Rectal smooth muscle tissue (tissue), 1 donor: ENCODE measurements around the gene CTIF.

Experiments
- H3K27ac ChIP-seq: one replicate; pipeline ENCODE4 v1.7.0; 2013; ENCODE audit warnings: low read depth, low read length, inconsistent platforms
- H3K27me3 ChIP-seq: one replicate; pipeline ENCODE4 v1.7.0; 2013; ENCODE audit warnings: low read length; ENCODE audit not compliant: control insufficient read depth, insufficient read depth
- H3K36me3 ChIP-seq: one replicate; pipeline ENCODE4 v1.7.0; 2013; ENCODE audit warnings: low read length; ENCODE audit not compliant: control insufficient read depth, insufficient read depth
- H3K4me1 ChIP-seq: one replicate; pipeline ENCODE4 v1.7.0; 2013; ENCODE audit warnings: low read length; ENCODE audit not compliant: control insufficient read depth, insufficient read depth
- H3K4me3 ChIP-seq: one replicate; pipeline ENCODE4 v1.7.0; 2013; ENCODE audit warnings: low read length
- H3K9ac ChIP-seq: one replicate; pipeline ENCODE4 v1.7.0; 2013; ENCODE audit warnings: low read length

Gene CTIF

GRCh38 chr18:48668466-48669179 lies 129.8 kb downstream of the CTIF start:
- H3K4me3 ChIP-seq = no peak overlapping the region
- peaks cover 9% of the 10 kb centered on the region for H3K36me3 ChIP-seq
- no peak overlapping the region for H3K9ac ChIP-seq
- no peaks in the 10 kb centered on the region for H3K4me1 ChIP-seq
- H3K27ac ChIP-seq = no peak overlapping the region
- H3K27me3 ChIP-seq = no peaks in the 10 kb centered on the region

GRCh38 chr18:48669180-48669675 lies 130.4 kb downstream of the CTIF start:
- H3K27me3 ChIP-seq = no peaks in the 10 kb centered on the region
- H3K4me1 ChIP-seq = no peaks in the 10 kb centered on the region
- peaks cover 9% of the 10 kb centered on the region for H3K36me3 ChIP-seq
- H3K9ac ChIP-seq = no peak overlapping the region
- no peak overlapping the region for H3K27ac ChIP-seq
- H3K4me3 ChIP-seq = no peak overlapping the region

GRCh38 chr18:48669991-48670750 lies 131.3 kb downstream of the CTIF start:
- Histone ChIP-seq H3K4me1 (no peaks in the 10 kb centered on the region), H3K27me3 (no peaks in the 10 kb centered on the region), H3K36me3 (peaks cover 9% of the 10 kb centered on the region), H3K4me3 (no peak overlapping the region), H3K9ac (no peak overlapping the region), H3K27ac (no peak overlapping the region)

- peaks cover 4% of the 10 kb centered on the region for H3K4me1 ChIP-seq
- no peak overlapping the region for H3K9ac ChIP-seq
- no peaks in the 10 kb centered on the region for H3K27me3 ChIP-seq
- no peak overlapping the region for H3K27ac ChIP-seq
- peaks cover 9% of the 10 kb centered on the region for H3K36me3 ChIP-seq
- no peak overlapping the region for H3K4me3 ChIP-seq
These were observed 132.1 kb downstream of the CTIF start for GRCh38 chr18:48670751-48671560.

GRCh38 chr18:48671561-48671945 lies 132.7 kb downstream of the CTIF start:
- peaks cover 9% of the 10 kb centered on the region for H3K36me3 ChIP-seq
- peaks cover 4% of the 10 kb centered on the region for H3K4me1 ChIP-seq
- H3K27ac ChIP-seq = no peak overlapping the region

GRCh38 chr18:48672671-48673340 lies 134.0 kb downstream of the CTIF start:
- Histone ChIP-seq H3K4me1 (peaks cover 4% of the 10 kb centered on the region), H3K27me3 (no peaks in the 10 kb centered on the region), H3K4me3 (no peak overlapping the region), H3K36me3 (peaks cover 9% of the 10 kb centered on the region), H3K27ac (no peak overlapping the region), H3K9ac (no peak overlapping the region)

More at GRCh38 chr18:48671561-48671945, 132.7 kb downstream of the CTIF start:
- no peak overlapping the region for H3K4me3 ChIP-seq
- no peaks in the 10 kb centered on the region for H3K27me3 ChIP-seq
- no peak overlapping the region for H3K9ac ChIP-seq

GRCh38 chr18:48673456-48673852 lies 134.6 kb downstream of the CTIF start:
- H3K36me3 ChIP-seq = peaks cover 9% of the 10 kb centered on the region
- no peak overlapping the region for H3K4me3 ChIP-seq
- no peaks in the 10 kb centered on the region for H3K27me3 ChIP-seq
- no peak overlapping the region for H3K9ac ChIP-seq
- H3K27ac ChIP-seq = no peak overlapping the region
- H3K4me1 ChIP-seq = peaks cover 4% of the 10 kb centered on the region

- H3K4me3 ChIP-seq = no peak overlapping the region
- H3K4me1 ChIP-seq = peaks cover 4% of the 10 kb centered on the region
- H3K36me3 ChIP-seq = peaks cover 9% of the 10 kb centered on the region
- no peak overlapping the region for H3K9ac ChIP-seq
- H3K27me3 ChIP-seq = no peaks in the 10 kb centered on the region
- H3K27ac ChIP-seq = no peak overlapping the region
These were observed 135.3 kb downstream of the CTIF start for GRCh38 chr18:48673853-48674721.

GRCh38 chr18:48674758-48675351 lies 136.0 kb downstream of the CTIF start:
- Histone ChIP-seq H3K4me3 (no peak overlapping the region), H3K36me3 (peaks cover 9% of the 10 kb centered on the region), H3K9ac (no peak overlapping the region), H3K27me3 (no peaks in the 10 kb centered on the region), H3K4me1 (peaks cover 4% of the 10 kb centered on the region), H3K27ac (no peak overlapping the region)

GRCh38 chr18:48675352-48675761 lies 136.5 kb downstream of the CTIF start:
- Histone ChIP-seq H3K9ac (no peak overlapping the region), H3K4me1 (peaks cover 4% of the 10 kb centered on the region), H3K27ac (no peak overlapping the region)

GRCh38 chr18:48675912-48676311 lies 137.1 kb downstream of the CTIF start:
- Histone ChIP-seq H3K27me3 (no peaks in the 10 kb centered on the region), H3K4me3 (no peak overlapping the region), H3K36me3 (peaks cover 4% of the 10 kb centered on the region), H3K9ac (no peak overlapping the region), H3K4me1 (peaks cover 4% of the 10 kb centered on the region), H3K27ac (no peak overlapping the region)

More at GRCh38 chr18:48675352-48675761, 136.5 kb downstream of the CTIF start:
- Histone ChIP-seq H3K4me3 (no peak overlapping the region), H3K36me3 (peaks cover 9% of the 10 kb centered on the region), H3K27me3 (no peaks in the 10 kb centered on the region)
